ENCODE measurements around the gene PCDHA7.
"Not testable (repeated sequence)": the region's sequence is repeated elsewhere in the genome, so short reads cannot be mapped to it uniquely, and the experiment has no call there.

PCDHA7 gene

DNA sequence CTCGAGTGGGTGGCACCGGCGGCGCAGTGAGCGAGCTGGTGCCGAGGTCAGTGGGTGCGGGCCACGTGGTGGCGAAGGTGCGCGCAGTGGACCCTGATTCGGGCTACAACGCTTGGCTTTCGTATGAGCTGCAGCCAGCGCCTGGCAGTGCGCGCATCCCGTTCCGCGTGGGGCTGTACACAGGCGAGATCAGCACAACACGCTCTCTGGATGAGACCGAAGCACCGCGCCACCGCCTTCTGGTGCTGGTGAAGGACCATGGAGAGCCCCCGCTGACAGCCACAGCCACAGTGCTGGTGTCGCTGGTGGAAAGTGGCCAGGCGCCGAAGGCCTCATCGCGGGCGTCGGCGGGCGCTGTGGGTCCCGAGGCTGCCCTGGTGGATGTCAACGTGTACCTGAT, 10.6 kb upstream of the PCDHA7 start:
- DNase-seq: no peak

GRCh38 chr5:140827704-140828361, 6.2 kb upstream of the PCDHA7 start, which contains the start of gene PCDHA6:
Gene PCDHA6 (plus strand): TSS chr5:140827960. CDS start chr5:140828092, 132 bp downstream.
- DNase-seq: no peak

DNA sequence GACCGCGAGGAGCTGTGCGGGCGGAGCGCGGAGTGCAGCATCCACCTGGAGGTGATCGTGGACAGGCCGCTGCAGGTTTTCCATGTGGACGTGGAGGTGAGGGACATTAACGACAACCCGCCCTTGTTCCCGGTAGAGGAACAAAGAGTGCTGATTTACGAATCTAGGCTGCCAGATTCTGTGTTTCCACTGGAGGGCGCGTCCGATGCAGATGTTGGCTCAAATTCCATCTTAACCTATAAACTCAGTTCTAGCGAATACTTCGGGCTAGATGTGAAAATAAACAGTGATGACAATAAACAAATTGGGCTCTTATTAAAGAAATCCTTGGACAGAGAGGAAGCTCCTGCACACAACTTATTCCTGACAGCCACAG, 5.7 kb upstream of the PCDHA7 start:
- no peak for DNase-seq

DNA sequence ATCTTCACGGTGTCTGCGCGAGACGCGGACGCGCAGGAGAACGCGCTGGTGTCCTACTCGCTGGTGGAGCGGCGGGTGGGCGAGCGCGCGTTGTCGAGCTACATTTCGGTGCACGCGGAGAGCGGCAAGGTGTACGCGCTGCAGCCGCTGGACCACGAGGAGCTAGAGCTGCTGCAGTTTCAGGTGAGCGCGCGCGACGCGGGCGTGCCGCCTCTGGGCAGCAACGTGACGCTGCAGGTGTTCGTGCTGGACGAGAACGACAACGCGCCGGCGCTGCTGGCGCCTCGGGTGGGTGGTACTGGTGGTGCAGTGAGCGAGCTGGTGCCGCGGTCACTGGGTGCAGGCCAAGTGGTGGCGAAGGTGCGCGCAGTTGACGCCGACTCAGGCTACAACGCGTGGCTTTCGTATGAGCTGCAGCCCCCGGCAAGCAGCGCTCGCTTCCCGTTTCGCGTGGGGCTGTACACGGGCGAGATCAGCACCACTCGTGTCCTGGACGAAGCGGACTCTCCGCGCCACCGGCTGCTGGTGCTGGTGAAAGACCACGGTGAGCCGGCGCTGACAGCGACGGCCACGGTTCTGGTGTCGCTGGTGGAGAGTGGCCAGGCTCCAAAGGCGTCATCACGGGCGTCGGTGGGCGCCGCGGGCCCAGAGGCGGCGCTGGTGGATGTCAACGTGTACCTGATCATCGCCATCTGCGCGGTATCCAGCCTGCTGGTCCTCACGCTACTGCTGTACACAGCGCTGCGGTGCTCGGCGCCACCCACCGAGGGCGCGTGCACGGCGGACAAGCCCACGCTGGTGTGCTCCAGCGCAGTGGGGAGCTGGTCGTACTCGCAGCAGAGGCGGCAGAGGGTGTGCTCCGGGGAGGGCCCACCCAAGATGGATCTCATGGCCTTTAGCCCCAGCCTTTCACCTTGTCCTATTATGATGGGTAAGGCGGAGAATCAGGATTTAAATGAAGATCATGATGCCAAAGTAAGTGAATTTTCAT, 4.3 kb upstream of the PCDHA7 start:
- not testable (repeated sequence) for DNase-seq

DNA sequence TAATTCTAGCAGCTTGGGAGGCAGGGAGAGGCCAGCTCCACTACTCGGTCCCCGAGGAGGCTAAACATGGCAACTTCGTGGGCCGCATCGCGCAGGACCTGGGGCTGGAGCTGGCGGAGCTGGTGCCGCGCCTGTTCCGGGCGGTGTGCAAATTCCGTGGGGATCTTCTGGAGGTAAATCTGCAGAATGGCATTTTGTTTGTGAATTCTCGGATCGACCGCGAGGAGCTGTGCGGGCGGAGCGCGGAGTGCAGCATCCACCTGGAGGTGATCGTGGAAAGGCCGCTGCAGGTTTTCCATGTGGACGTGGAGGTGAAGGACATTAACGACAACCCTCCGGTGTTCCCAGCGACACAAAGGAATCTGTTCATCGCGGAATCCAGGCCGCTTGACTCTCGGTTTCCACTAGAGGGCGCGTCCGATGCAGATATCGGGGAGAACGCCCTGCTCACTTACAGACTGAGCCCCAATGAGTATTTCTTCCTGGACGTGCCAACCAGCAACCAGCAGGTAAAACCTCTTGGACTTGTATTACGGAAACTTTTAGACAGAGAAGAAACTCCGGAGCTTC, 455 bp downstream of the PCDHA7 start:
- not testable (repeated sequence) for DNase-seq

GRCh38 chr5:140835622-140836510, 1.8 kb downstream of the PCDHA7 start:
- DNase-seq: no peak

GRCh38 chr5:140840978-140841962, 7.2 kb downstream of the PCDHA7 start, which contains the start of gene PCDHA8:
Gene PCDHA8 (plus strand): TSS chr5:140841187. CDS start chr5:140841322, 135 bp downstream.
- no peak for DNase-seq

- DNase-seq: no peak
These were observed 9.0 kb downstream of the PCDHA7 start for GRCh38 chr5:140842798-140843733.

DNA sequence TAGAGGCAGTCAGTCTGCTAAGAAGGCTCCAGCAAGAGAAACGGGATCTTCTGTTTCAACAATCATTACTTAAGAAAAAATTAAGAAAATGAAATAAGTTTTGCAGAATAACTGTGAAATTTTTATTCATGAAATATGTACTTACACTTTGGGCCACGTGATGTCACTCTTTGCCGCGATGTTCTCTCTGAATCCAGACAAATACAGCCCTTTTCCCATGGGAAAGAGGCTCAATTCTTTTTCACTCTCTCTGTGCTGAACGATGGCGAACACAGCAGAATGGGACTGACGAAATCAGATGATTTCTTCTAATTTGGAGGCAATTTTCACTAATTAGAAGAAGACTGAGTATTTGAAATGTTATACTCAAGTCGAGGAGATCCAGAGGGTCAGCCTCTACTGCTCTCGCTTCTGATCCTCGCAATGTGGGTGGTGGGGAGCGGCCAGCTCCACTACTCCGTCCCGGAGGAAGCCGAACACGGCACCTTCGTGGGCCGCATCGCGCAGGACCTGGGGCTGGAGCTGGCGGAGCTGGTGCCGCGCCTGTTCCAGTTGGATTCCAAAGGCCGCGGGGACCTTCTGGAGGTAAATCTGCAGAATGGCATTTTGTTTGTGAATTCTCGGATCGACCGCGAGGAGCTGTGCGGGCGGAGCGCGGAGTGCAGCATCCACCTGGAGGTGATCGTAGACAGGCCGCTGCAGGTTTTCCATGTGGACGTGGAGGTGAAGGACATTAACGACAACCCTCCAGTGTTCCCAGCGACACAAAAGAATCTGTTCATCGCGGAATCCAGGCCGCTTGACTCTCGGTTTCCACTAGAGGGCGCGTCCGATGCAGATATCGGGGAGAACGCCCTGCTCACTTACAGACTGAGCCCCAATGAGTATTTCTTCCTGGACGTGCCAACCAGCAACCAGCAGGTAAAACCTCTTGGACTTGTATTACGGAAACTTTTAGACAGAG, 14.4 kb downstream of the PCDHA7 start, which contains the start of gene PCDHA9:
Gene PCDHA9, plus strand, starts transcription at position 244 of the 964 bp plus-strand sequence. Its CDS starts 114 bp downstream, at position 358.
- not testable (repeated sequence) for DNase-seq

- DNase-seq: not testable (repeated sequence)
These were observed 16.0 kb downstream of the PCDHA7 start for GRCh38 chr5:140849831-140850634.

DNA sequence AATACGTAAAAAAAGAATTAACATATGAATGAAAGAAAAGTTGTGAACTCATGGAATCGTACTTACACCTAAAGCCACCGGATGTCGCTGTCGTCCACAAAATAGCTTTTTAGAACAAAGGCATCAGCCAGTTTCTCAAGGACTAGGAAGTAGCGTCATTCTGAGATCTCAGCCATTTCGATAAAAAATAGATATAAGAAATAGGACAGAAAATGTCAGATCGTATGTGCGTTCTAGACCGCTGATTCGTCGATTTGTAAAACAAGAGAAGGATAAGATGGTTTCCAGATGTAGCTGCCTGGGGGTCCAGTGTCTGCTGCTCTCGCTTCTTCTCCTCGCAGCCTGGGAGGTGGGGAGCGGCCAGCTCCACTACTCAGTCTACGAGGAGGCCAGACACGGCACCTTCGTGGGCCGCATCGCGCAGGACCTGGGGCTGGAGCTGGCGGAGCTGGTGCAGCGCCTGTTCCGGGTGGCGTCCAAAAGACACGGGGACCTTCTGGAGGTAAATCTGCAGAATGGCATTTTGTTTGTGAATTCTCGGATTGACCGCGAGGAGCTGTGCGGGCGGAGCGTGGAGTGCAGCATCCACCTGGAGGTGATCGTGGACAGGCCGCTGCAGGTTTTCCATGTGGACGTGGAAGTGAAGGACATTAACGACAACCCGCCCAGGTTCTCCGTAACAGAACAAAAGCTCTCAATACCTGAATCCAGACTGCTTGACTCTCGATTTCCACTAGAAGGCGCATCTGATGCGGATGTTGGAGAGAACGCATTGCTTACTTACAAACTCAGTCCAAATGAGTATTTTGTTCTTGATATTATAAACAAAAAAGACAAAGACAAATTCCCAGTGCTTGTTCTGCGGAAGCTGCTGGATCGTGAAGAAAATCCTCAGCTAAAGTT, 22.0 kb downstream of the PCDHA7 start, which contains the start of gene PCDHA10:
Gene PCDHA10, plus strand, starts transcription at position 126 of the 903 bp plus-strand sequence. Its CDS starts 152 bp downstream, at position 278.
- no peak for DNase-seq

GRCh38 chr5:140857177-140857986, 23.3 kb downstream of the PCDHA7 start:
- no peak for DNase-seq

- no peak for DNase-seq
These were observed 23.8 kb downstream of the PCDHA7 start for GRCh38 chr5:140857987-140858240.

DNA sequence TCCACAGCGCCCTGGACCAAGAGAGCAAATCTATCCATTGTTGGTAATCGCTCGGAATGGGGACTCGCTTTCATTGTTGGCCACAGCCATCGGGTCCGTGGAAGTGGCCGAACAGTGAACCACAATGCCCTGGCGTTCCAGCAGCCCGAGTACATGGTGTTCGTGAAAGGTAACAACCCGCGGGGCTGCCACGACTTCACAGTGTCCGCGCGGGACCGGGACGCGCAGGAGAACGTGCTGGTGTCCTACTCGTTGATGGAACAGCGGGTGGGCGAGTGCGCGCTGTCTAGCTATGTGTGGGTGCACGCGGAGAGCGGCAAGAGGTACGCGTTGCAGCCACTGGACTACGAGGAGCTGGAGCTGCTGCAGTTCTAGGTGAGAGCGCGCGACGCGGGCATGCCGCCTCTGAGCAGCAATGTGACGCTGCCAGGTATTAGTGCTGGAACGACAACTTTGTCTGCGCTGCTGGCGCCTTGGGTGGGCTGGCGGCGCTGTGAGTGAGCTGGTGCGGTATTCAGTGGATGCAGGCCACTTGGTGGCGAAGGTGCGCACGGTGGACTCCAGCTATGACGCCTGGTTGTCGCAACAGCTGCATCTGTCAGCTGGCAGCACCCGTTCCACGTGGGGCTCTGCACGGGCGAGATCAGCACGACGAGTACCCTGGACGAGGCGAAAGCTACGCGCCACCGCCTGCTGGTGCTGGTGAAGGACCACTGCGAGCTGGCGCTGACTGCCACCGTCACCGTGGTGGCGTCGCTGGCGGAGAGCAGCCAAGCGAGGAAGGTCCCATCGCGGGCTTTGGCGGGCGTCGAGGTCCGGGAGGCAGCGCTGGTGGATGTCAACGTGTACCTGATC, 28.6 kb downstream of the PCDHA7 start:
- DNase-seq: no peak

Measured in T-helper 9 cell (primary cell).